ENCODE results near the gene SGMS1. TPM values are rescaled to one million over a fixed set of nuclear protein-coding genes. Genes with fewer than 3 reads are reported as not detected.
"Not testable (repeated sequence)": the region's sequence is repeated elsewhere in the genome, so short reads cannot be mapped to it uniquely, and the experiment has no call there.

The SGMS1 gene
- total RNA-seq, 1 donor from 2014 or later, result 9.2 TPM

GRCh38 chr10:50506861-50507573 lies 116.7 kb downstream of the SGMS1 start:
- Mint-ChIP-seq H3K4me1 (peaks cover 12% of the 10 kb centered on the region), H3K27me3 (ENCODE audit: insufficient read depth, low read depth) (no peaks in the 10 kb centered on the region), H3K27ac (peak overlapping the region; percentile 12), H3K4me3 (no peak overlapping the region), H3K36me3 (no peaks in the 10 kb centered on the region), H3K9me3 (no peaks in the 10 kb centered on the region)
- H3K79me2 ChIP-seq (ENCODE audit: low read depth), result no peaks in the 10 kb centered on the region
- no peaks in the 10 kb centered on the region for H3K36me3 ChIP-seq
- no peaks in the 10 kb centered on the region for H3K27me3 ChIP-seq
- peak overlapping the region; percentile 8 for H3K4me2 ChIP-seq
- no peak overlapping the region for H2AFZ ChIP-seq (replicated peaks)
- peak; percentile 65 for DNase-seq (ENCODE audit: low spot score)
- no peaks in the 10 kb centered on the region for H3K9me3 ChIP-seq (ENCODE audit: low read depth)
- no peak for TF ChIP-seq EZH2 (IDR thresholded peaks at IDR 0.05)
- no peak for TF ChIP-seq CTCF (IDR thresholded peaks at IDR 0.05)
- TF ChIP-seq EZH2phosphoT487 (IDR thresholded peaks at IDR 0.05), result no peak
- H3K4me3 ChIP-seq, result no peak overlapping the region
- H4K20me1 ChIP-seq (ENCODE audit: low read depth), result no peaks in the 10 kb centered on the region
- no peak overlapping the region for H3K9ac ChIP-seq
- H3K27ac ChIP-seq, result no peak overlapping the region
- peaks cover 40% of the 10 kb centered on the region for H3K4me1 ChIP-seq
- H3F3A ChIP-seq (ENCODE audit: low read depth), result peaks cover 6% of the 10 kb centered on the region

DNA sequence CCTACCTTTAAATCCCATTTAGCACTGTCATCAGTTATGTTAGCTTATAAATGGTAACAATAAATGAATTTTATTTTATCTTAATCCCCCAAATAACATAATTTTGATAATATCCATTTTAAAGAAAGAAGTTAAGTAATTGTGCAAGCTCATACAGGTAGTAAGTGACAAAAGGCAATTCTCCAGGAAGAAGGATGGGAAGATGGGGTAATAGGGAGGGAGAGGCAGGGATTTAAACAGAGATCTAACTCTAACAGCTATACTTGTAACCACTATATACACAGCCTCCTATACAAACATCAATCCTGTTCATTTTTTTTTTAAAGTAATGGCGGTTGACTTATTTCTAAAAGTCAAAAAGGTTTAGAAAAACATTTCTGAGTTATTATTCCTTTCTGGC lies 119.4 kb downstream of the SGMS1 start:
- Histone ChIP-seq H3K9me3 (ENCODE audit: low read depth) (no peaks in the 10 kb centered on the region), H3K79me2 (ENCODE audit: low read depth) (no peaks in the 10 kb centered on the region), H3K4me3 (no peak overlapping the region), H2AFZ (replicated peaks) (no peak overlapping the region), H3K27ac (no peak overlapping the region), H3F3A (ENCODE audit: low read depth) (peaks cover 6% of the 10 kb centered on the region), H4K20me1 (ENCODE audit: low read depth) (no peaks in the 10 kb centered on the region), H3K36me3 (no peaks in the 10 kb centered on the region), H3K9ac (no peak overlapping the region), H3K4me1 (peaks cover 31% of the 10 kb centered on the region), H3K4me2 (no peak overlapping the region), H3K27me3 (no peaks in the 10 kb centered on the region)
- Mint-ChIP-seq H3K27ac (no peak overlapping the region), H3K4me1 (peaks cover 12% of the 10 kb centered on the region), H3K9me3 (no peaks in the 10 kb centered on the region), H3K4me3 (no peak overlapping the region), H3K36me3 (no peaks in the 10 kb centered on the region), H3K27me3 (ENCODE audit: insufficient read depth, low read depth) (no peaks in the 10 kb centered on the region)
- DNase-seq (ENCODE audit: low spot score), result no peak
- TF ChIP-seq EZH2phosphoT487 (IDR thresholded peaks at IDR 0.05), result no peak
- no peak for TF ChIP-seq CTCF (IDR thresholded peaks at IDR 0.05)
- no peak for TF ChIP-seq EZH2 (IDR thresholded peaks at IDR 0.05)

DNA sequence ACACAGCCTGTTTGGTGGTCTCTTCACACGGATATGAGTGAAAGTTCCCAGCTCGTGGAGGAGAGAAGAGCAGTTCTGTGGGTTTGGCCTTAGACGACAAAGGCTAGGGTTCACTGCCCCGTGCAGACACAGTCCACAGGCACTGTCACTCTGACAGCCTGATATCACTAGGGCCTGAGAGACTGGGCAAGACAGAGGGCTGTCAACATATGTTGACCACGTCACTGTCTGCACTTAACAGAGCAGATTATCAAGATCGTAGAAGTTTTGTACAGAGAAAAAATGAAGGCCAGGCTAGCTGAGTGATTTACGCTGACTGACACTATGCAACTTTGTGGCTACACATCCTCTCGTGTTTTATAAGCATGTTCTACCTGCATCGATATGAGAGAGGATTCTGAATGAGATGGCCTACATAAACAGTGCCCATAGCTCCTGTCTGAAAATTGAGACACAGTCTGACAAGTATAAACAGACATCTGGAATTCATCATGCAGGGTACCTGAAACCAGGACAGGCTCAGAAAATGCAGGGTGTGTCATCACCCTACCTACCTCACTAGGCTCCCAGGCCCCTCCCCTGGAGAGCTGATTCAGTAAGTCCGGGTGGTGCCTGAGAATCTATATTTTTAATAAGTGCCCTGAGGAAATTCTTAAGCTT lies 120.0 kb downstream of the SGMS1 start:
- no peaks in the 10 kb centered on the region for H3K79me2 ChIP-seq (ENCODE audit: low read depth)
- H3K36me3 ChIP-seq, result no peaks in the 10 kb centered on the region
- no peak overlapping the region for H3K4me3 Mint-ChIP-seq
- no peaks in the 10 kb centered on the region for H3K9me3 Mint-ChIP-seq
- H3K4me1 ChIP-seq, result peaks cover 25% of the 10 kb centered on the region
- no peaks in the 10 kb centered on the region for H3K27me3 ChIP-seq
- no peaks in the 10 kb centered on the region for H3K36me3 Mint-ChIP-seq
- H3K4me2 ChIP-seq, result no peak overlapping the region
- no peaks in the 10 kb centered on the region for H3K9me3 ChIP-seq (ENCODE audit: low read depth)
- no peak for DNase-seq (ENCODE audit: low spot score)
- peaks cover 6% of the 10 kb centered on the region for H3F3A ChIP-seq (ENCODE audit: low read depth)
- H3K27ac ChIP-seq, result no peak overlapping the region
- no peaks in the 10 kb centered on the region for H4K20me1 ChIP-seq (ENCODE audit: low read depth)
- no peak overlapping the region for H2AFZ ChIP-seq (replicated peaks)
- no peaks in the 10 kb centered on the region for H3K27me3 Mint-ChIP-seq (ENCODE audit: insufficient read depth, low read depth)
- H3K4me3 ChIP-seq, result no peak overlapping the region
- no peak overlapping the region for H3K27ac Mint-ChIP-seq
- no peak overlapping the region for H3K9ac ChIP-seq
- no peak for TF ChIP-seq CTCF (IDR thresholded peaks at IDR 0.05)
- TF ChIP-seq EZH2phosphoT487 (IDR thresholded peaks at IDR 0.05), result no peak
- TF ChIP-seq EZH2 (IDR thresholded peaks at IDR 0.05), result no peak
- H3K4me1 Mint-ChIP-seq, result peaks cover 12% of the 10 kb centered on the region

DNA sequence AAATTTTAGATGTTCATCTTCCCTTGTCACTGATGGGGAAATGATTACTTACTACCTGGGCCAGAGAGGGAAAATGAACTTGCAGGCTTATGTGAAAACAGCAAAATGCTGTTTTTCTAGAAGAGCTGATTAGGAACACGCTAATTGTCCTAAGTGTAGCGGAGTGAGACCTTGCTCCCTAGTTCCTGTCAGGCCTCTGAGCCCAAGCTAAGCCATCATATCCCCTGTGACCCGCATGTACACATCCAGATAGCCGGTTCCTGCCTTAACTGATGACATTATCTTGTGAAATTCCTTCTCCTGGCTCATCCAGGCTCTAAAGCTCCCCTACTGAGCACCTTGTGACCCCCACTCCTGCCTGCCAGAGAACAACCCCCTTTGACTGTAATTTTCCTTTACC lies 120.6 kb downstream of the SGMS1 start:
- H3K4me1 Mint-ChIP-seq, result peaks cover 12% of the 10 kb centered on the region
- not testable (repeated sequence) for H3K4me3 Mint-ChIP-seq

More for the DNA sequence above, 120.6 kb downstream of the SGMS1 start:
- H3K27me3 ChIP-seq; H3K36me3 Mint-ChIP-seq; H4K20me1 ChIP-seq (ENCODE audit: low read depth); H3K9me3 ChIP-seq (ENCODE audit: low read depth); H3K9ac ChIP-seq; H3K27ac ChIP-seq; H3K27ac Mint-ChIP-seq; H3K79me2 ChIP-seq (ENCODE audit: low read depth); H3F3A ChIP-seq (ENCODE audit: low read depth); H2AFZ ChIP-seq (replicated peaks); H3K27me3 Mint-ChIP-seq (ENCODE audit: insufficient read depth, low read depth); DNase-seq (ENCODE audit: low spot score); H3K9me3 Mint-ChIP-seq; H3K36me3 ChIP-seq; H3K4me2 ChIP-seq; H3K4me3 ChIP-seq: not testable (repeated sequence)
- peaks cover 20% of the 10 kb centered on the region for H3K4me1 ChIP-seq

Data from neural progenitor cell (in vitro differentiated cells).